PFSK-1 (cell line): ENCODE data around the gene SLC5A5.

ENCODE experiments used
- FOXP2 ChIP-seq: optimal IDR thresholded peaks from 2 replicates; pipeline ENCODE3; 2011; ENCODE audit warnings: borderline replicate concordance, control low read depth, inconsistent platforms; ENCODE audit not compliant: insufficient read depth; ENCODE audit errors: extremely low read length, extremely low read depth
- POLR2AphosphoS5 ChIP-seq: IDR thresholded peaks from 2 replicates; pipeline ENCODE4 v1.6.1; 2012; ENCODE audit warnings: low read depth, mild to moderate bottlenecking, control low read depth, low read length, moderate library complexity
- SIN3A ChIP-seq: IDR thresholded peaks from 2 replicates; pipeline ENCODE4 v1.6.1; 2012; ENCODE audit warnings: mild to moderate bottlenecking, low read length, moderate library complexity, borderline replicate concordance; ENCODE audit not compliant: insufficient read depth
- TAF1 ChIP-seq: IDR thresholded peaks from 2 replicates; pipeline ENCODE4 v1.6.1; 2012; ENCODE audit warnings: low read length, control low read depth, borderline replicate concordance; ENCODE audit not compliant: insufficient read depth
- TF ChIP-seq, protein P1 (sequence below), 2 experiments: IDR thresholded peaks; 2 replicates each; pipeline versions ENCODE4 v1.6.1 to v1.8.0; 2011 to 2012; ENCODE audit warnings: low read depth in 2 of 2, low read length in 2 of 2, control low read depth in 1 of 2, inconsistent platforms in 1 of 2, mild to moderate bottlenecking in 1 of 2, moderate library complexity in 1 of 2; ENCODE audit not compliant: insufficient read depth in 1 of 2

DNA sequence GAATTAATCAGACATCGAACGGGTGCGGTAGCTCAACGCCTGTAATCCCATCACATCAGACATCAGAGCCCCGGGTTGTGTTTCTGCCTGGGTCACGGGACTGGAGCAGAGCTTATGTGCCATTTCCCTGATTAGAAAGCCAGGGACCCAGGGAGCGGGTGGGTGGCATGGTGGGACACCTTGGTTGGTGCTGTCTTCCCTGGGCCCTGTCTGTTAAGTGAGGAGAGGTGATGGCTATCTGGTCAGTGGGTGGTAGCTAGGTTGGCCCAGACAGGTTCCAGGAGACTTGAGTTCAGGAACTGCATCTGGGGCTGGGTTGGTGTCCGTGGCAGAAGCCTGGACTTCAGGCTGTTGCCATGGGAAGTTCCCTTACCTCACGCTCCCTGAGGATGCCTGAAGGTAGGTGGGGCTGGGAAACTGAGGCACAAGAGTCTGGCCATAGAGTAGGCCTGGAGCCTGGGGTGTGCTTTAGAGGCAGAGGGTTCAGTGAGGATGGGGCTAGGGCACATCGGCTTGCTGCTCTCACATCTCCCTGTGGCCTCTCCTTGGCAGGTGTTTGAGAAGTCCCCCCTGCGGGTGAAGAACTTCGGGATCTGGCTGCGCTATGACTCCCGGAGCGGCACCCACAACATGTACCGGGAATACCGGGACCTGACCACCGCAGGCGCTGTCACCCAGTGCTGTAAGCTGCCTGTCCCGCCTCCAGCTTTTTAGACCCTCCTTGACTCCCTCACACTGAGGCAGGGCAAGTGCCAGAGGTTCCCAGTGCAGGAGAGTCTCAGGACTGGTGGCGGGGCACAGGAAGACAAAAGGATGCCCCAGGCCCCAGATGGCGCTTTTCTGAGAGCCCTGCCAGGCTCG is 10.0 kb upstream of the SLC5A5 start:
- TF ChIP-seq POLR2AphosphoS5 (peak; percentile 44), TAF1 (no peak), SIN3A (no peak), FOXP2 (no peak)
- TF ChIP-seq, protein P1, sequence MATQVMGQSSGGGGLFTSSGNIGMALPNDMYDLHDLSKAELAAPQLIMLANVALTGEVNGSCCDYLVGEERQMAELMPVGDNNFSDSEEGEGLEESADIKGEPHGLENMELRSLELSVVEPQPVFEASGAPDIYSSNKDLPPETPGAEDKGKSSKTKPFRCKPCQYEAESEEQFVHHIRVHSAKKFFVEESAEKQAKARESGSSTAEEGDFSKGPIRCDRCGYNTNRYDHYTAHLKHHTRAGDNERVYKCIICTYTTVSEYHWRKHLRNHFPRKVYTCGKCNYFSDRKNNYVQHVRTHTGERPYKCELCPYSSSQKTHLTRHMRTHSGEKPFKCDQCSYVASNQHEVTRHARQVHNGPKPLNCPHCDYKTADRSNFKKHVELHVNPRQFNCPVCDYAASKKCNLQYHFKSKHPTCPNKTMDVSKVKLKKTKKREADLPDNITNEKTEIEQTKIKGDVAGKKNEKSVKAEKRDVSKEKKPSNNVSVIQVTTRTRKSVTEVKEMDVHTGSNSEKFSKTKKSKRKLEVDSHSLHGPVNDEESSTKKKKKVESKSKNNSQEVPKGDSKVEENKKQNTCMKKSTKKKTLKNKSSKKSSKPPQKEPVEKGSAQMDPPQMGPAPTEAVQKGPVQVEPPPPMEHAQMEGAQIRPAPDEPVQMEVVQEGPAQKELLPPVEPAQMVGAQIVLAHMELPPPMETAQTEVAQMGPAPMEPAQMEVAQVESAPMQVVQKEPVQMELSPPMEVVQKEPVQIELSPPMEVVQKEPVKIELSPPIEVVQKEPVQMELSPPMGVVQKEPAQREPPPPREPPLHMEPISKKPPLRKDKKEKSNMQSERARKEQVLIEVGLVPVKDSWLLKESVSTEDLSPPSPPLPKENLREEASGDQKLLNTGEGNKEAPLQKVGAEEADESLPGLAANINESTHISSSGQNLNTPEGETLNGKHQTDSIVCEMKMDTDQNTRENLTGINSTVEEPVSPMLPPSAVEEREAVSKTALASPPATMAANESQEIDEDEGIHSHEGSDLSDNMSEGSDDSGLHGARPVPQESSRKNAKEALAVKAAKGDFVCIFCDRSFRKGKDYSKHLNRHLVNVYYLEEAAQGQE (IDR thresholded peaks at IDR 0.05; ENCODE audit: insufficient read depth in 1 of 2, low read depth in 2 of 2, low read length in 2 of 2): no peak
